HG03469 (cell line): ENCODE measurements around the gene NAA38.
A peak's percentile ranks its signal among the peaks of the same experiment; 100 is the strongest.
"Not testable (repeated sequence)": the region's sequence is repeated elsewhere in the genome, so short reads cannot be mapped to it uniquely, and the experiment has no call there.

Source experiments
- ATAC-seq: cut with Tn5 transposase; IDR thresholded peaks from one replicate; pipeline ENCODE4 v1.9.1; 2021; ENCODE audit warnings: mild to moderate bottlenecking, moderate library complexity, moderate number of reproducible peaks; ENCODE audit not compliant: unreplicated experiment

The NAA38 gene

GRCh38 chr17:7882068-7882467 lies 24.7 kb upstream of the NAA38 start:
- no peak for ATAC-seq

DNA sequence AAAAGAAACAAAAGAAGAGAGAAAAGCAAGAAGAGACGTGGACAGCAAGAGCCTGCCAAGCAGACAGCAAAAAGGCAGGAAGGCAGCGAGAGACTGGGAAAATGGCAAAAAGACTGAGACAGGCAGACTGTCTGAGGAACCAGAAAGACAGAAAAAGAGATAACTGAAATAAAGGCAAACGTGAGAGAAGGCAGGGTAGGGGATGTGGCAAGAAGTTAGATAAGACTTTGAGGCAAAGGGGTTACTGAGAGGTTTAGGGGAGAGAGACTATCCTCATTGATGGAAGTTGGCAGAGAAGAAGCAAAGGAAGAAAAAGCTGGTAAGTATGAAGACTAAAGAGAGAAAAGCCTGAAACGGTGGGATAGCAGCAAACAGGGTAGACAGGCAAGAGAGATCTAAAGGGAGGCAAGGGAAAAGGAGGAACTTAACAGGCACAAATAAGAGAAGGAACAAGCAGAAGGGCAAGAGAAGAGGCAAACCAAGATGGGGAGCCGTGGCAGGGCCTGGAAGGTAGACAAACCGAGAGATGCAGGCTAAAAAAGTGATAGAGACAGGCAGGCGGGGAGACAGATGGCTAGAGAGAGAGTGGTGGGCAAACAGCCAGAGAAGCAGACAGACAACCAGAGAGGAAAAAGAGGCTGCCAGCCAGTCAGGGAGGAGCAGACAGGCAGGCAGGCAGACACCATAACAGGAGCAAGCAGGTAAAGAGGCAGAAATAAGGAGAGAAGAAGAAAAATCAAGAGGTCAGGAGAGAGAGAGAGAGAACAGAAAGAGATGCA lies 24.1 kb upstream of the NAA38 start:
- ATAC-seq: no peak

GRCh38 chr17:7880076-7880868 lies 22.9 kb upstream of the NAA38 start:
- no peak for ATAC-seq

DNA sequence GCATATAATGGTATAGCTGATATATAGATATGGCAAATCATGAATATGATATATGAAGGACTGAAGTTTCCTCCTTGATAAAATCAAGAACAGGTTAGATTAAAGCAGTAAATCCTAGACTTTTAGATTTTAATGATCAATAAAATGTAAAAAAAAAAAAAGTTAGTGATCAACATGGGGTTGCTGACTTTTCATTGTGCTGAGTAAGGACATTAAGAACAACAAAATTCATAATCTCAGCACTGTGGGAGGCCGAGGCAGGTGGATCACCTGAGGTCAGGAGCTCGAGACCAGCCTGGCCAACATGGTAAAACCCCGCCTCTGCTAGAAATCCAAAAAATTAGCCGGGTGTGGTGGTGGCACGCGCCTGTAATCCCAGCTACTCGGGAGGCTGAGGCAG lies 20.9 kb upstream of the NAA38 start:
- ATAC-seq: no peak

DNA sequence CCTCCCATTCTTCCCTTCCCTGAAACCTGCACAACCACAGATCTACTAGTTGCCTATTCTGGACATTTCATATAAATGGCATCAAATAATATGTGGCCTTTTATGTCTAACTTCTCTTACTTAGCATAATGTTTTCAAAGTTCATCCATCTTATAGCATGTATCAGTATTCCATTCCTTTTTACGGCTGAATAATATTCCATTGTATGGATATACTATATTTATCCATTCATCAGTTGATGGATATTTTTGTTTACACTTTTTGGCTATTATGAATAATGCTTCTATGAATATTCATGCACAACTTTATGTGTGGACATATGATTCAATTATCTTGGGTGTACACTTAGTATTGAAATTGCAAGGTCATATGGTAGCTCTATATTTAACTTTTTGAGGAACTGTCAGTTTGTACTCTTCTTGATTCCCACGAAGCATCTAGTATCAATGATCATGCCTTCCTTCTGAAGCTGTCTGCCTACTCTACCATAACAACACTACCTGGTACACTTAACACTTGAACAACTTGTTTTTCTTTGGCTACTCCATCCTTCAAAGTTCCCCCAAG lies 18.5 kb upstream of the NAA38 start:
- no peak for ATAC-seq

- ATAC-seq: no peak
Observed at GRCh38 chr17:7873051-7873450, 15.7 kb upstream of the NAA38 start.

DNA sequence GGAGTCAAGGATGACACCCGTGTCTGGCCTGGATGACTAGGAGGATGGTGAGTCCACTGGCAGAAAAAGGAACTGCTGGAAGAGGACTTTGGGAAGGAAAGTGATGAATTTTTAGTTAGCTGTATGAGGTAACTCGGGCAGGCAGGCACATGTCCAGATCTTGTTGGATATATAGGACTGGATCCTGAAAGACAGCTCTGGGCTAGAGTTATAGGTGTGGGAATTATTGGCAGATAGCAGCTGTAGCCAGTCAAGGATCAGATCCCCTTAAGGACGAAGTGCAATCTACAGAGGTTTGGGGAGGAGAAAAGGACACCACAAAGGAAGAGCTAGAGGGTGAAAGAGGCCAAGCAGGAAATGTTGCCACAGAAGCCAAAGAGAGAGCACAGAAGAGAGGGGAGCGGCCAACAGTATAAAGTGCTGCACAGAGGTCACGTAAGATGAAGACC lies 10.5 kb upstream of the NAA38 start:
- no peak for ATAC-seq

- ATAC-seq: no peak
Observed at GRCh38 chr17:7864995-7865650, 7.8 kb upstream of the NAA38 start.

DNA sequence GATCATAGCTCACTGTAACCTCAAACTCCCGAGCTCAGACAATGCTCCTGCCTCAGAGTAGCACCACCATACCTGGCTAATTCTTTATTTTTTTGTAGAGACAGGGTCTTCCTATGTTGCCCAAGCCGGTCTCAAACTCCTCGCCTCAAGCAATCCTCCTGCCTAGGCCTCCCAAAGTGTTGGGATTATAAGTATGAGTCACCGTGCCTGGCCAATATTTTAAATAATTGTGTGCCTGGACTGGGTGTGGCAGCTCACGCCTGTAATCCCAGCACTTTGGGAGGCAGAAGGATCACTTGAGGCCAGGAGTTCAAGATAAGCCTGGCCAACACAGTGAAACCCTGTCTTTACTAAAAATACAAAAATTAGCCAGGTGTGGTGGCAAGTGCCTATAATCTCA lies 7.0 kb upstream of the NAA38 start:
- not testable (repeated sequence) for ATAC-seq

- ATAC-seq: no peak
Observed at GRCh38 chr17:7862692-7863437, 5.5 kb upstream of the NAA38 start.

DNA sequence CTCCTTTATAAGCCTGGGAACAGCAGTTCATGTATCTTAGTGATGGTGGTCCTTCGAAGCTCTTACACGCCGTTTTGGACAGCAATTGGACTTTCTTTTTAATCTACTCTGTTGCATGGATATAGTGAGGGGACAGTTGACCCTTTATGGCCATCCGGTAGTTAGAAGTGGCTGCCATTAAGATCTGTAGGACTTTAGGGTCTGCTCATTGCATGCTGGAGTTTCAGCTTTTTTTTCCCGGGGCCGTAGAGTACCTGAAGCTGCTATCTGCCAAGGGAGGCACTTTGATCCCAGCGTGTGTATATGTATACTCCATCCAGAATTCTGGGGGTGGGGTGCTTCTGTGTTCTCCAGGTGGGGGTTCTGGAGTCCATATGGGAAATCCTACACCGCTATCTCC lies 1.7 kb upstream of the NAA38 start:
- ATAC-seq: no peak

GRCh38 chr17:7858522-7858810 lies 1.1 kb upstream of the NAA38 start:
- no peak for ATAC-seq

DNA sequence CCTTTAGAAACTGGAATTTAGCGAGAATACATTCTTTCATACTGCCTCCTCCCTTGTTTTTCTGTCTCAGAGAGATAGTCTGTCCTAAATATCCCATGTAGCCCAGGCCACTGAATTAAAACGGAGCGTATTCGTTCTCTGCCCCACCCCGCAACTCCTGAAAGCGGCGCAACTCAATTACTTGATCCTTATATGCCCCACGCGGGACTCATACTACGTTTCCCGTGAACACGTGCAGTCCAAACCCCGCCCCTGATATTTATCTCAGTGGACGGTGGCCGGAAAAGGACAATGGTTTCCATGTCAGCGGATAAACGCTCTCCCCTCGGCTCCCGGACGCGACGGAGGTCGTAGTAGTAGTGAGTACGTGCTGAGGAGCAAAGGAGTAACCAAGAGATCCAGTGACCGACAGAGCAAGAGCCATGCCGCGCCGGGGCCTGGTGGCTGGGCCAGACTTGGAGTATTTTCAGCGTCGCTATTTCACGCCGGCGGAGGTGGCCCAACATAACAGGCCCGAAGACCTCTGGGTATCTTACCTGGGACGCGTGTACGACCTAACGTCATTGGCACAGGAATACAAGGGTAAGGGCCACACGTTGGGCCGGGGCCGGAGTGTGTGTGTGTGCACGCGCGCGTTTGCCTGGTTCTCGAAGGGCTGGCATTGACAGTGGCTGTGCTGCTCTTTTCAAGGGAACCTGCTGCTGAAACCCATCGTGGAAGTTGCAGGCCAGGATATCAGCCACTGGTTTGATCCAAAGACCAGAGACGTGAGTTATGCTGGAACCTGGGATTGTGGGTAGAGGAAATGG lies 558 bp upstream of the NAA38 start, which contains the start of gene CYB5D1:
TSS of gene CYB5D1 (plus strand) at position 291 of the 809 bp plus-strand sequence. CDS start at position 423, 132 bp downstream.
- ATAC-seq: peak; percentile 16

GRCh38 chr17:7856011-7856810 lies 1.1 kb downstream of the NAA38 start:
- ATAC-seq: no peak

DNA sequence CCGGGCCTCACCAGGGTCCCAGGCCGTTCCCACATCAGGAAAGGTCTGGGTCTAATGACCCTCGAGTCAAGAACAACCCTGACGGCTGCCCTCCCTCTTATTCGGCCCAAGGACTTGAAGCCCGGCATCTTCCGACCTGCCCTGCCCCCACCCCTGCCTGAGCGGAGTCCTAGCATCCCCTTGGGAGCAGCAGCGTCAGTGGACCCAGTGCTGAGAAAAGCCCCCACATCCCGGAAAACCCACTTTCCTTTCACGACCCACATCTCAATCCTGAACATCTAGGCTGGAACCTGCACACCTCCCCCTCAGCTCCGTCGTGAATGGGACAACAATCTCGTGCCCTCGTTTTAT lies 1.7 kb downstream of the NAA38 start:
- ATAC-seq: no peak

- ATAC-seq: no peak
Observed at GRCh38 chr17:7854851-7855659, 2.3 kb downstream of the NAA38 start, which contains the start of gene TMEM88. TSS of gene TMEM88 (plus strand) at chr17:7855066. CDS start at chr17:7855075, 9 bp downstream.

GRCh38 chr17:7854078-7854777 lies 3.1 kb downstream of the NAA38 start:
- ATAC-seq: no peak

DNA sequence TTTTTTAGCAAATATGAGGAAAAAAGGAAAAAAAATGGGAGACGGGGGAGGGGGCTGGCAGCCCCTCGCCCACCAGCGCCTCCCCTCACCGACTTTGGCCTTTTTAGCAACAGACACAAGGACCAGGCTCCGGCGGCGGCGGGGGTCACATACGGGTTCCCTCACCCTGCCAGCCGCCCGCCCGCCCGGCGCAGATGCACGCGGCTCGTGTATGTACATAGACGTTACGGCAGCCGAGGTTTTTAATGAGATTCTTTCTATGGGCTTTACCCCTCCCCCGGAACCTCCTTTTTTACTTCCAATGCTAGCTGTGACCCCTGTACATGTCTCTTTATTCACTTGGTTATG lies 3.7 kb downstream of the NAA38 start:
- no peak for ATAC-seq
